OCI-LY3 (cell line): Measurements from ENCODE around the gene SH3PXD2B.

Experiments
- EZH2phosphoT487 ChIP-seq: fragments of 200-600 bp; shearing (Covaris generic); IDR thresholded peaks from 2 replicates; pipeline ENCODE4 v1.6.1; 2018; ENCODE audit warnings: antibody characterized with exemption, mixed run types, low read depth
- TF ChIP-seq, protein P1 (sequence below): fragments of 200-600, 300-600 bp; sonication (generic); IDR thresholded peaks from 2 replicates; pipeline ENCODE4 v1.5.1; 2014; ENCODE audit warnings: antibody characterized with exemption, low read length, low read depth

DNA sequence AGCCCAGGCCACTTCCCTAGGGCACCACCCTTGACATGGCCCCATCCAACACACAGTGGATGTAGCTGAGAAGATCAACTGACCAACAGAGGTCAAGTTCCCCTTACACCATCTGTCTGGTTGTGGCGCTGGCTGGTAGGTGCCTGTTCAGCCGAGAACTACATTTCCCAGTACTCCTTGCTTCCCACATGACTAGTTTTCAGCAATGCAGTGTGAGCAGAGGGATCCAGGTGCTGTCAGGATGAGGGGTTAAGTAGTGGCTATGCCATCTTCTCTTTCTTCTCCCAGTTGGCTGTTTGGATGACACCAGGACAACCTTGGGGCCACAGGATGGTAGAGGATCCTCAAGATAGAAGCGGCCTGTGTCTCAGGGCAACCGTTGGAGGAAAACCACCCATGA, 48.6 kb upstream of the SH3PXD2B start:
- TF ChIP-seq, protein P1, sequence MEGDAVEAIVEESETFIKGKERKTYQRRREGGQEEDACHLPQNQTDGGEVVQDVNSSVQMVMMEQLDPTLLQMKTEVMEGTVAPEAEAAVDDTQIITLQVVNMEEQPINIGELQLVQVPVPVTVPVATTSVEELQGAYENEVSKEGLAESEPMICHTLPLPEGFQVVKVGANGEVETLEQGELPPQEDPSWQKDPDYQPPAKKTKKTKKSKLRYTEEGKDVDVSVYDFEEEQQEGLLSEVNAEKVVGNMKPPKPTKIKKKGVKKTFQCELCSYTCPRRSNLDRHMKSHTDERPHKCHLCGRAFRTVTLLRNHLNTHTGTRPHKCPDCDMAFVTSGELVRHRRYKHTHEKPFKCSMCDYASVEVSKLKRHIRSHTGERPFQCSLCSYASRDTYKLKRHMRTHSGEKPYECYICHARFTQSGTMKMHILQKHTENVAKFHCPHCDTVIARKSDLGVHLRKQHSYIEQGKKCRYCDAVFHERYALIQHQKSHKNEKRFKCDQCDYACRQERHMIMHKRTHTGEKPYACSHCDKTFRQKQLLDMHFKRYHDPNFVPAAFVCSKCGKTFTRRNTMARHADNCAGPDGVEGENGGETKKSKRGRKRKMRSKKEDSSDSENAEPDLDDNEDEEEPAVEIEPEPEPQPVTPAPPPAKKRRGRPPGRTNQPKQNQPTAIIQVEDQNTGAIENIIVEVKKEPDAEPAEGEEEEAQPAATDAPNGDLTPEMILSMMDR, result no peak
- TF ChIP-seq EZH2phosphoT487, result no peak
